GM21447 (cell line): Measurements from ENCODE around the gene ARHGDIG.
"Not testable (repeated sequence)": the region's sequence is repeated elsewhere in the genome, so short reads cannot be mapped to it uniquely, and the experiment has no call there.

Source experiments
- ATAC-seq: cut with Tn5 transposase; IDR thresholded peaks from one replicate; pipeline ENCODE4 v1.9.1; 2021; ENCODE audit not compliant: unreplicated experiment

Gene ARHGDIG

DNA sequence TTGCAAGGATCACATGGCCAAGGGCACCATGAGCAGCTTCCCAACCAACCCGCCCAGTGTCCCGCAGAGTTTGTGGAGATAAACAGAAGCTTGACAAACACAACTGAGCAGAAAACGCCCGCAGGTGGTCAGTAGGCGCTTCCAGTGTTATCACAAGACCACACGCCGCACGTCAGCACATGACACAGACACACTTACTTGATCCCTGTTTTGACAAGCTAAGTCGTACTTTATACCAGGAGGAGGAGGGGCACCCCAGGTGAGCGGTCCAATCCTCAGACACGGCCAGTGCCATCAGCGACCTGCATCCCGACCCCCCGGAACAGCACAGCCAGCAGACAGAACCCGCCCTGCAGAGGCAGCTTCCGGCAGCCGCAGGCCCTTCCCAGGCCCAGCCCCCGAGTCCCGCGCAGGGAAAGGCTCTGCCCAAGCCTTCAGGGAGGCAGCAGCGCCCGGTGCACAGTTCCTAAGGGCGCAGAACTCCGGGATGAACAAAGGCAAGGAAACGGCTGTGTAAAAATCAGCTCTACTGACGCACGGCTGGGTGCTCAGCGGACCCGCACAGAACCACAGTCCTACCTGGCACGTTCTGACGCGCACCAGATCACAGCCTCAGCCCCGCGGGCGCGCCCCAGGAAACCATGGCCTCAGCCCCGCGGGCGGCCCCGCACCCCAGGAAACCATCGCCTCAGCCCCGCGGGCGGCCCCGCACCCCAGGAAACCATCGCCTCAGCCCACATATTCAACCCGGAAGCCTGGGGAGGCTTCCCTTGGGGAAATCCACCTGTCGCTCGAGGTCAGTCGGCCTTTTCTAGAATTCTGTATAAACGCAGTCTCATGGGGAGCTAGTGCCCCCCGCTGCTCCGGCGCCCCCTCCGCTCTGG lies 44.3 kb downstream of the ARHGDIG start:
- peak; percentile 57 for ATAC-seq

- no peak for ATAC-seq
These were observed 45.2 kb downstream of the ARHGDIG start for GRCh38 chr16:325375-326145.

DNA sequence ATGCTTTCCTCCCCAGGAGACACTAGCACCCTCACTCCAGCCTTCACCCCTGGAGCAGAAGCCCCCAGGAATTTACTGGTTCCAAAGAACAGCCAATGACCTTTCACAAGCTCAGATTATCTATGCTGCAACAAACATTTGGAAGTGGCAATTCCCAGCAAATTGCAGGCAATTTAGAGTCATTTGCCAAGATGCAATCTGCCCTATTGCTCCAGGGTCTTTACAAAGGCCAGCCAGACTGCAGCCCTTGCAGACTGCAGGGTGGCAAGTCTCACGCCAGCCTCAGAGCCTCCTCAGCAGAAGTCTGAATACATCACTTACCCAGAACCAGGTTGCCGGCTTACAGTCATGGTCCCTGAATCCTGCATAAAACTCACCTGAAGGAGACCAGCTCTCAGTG lies 50.4 kb downstream of the ARHGDIG start:
- no peak for ATAC-seq

DNA sequence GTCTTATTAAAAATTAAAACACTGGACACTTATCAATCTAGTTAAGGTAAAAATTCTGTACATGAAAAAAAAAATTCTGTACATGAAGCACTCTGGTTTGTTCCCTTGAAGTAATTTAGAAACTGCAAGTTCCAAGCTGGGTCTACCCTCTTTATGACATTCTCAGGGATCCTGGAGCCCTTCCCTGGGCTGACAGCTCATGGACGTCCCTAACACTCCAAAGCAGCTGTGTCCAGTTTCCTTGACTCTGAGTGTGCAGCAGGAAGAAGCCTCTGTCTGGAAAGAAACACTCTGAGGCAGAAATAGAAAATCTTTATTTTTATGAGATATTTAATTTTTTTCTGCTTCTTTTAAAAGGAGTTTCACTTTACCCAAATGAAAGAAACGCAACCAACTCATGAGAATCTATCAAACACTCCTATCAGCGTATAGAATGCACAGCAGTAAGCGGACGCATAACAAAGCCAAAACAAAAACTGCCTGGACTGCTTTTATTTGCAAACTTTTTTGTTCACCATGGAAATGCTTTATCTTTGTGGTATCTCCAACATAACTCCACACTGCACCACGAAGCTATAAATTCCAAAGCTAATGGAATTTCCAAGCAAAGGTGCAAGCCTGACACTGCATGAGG lies 50.9 kb downstream of the ARHGDIG start:
- ATAC-seq: not testable (repeated sequence)
